OCI-LY1 (cell line): ENCODE results near the gene LDLRAD2.

ENCODE experiments used
- H2AFZ ChIP-seq: fragments of 200-600 bp; sonication (generic), shearing (Covaris generic); 2 replicates; pipeline ENCODE4 v1.6.0; 2014; ENCODE audit warnings: antibody characterized with exemption, mild to moderate bottlenecking, low read length
- H3F3A ChIP-seq: fragments of 200-600 bp; sonication (generic), shearing (Covaris generic); 2 replicates; pipeline ENCODE4 v1.6.0; 2014; ENCODE audit warnings: mild to moderate bottlenecking, antibody characterized with exemption, low read length, moderate library complexity; ENCODE audit not compliant: insufficient read depth
- H3K27ac ChIP-seq: fragments of 200-600 bp; sonication (generic); 2 replicates; pipeline ENCODE4 v1.5.1; 2014; ENCODE audit warnings: low read length, mixed run types, mild to moderate bottlenecking, low read depth; ENCODE audit not compliant: poor library complexity, severe bottlenecking
- H3K27me3 ChIP-seq: fragments of 200-600 bp; sonication (generic); 2 replicates; pipeline ENCODE4 v1.6.0; 2014; ENCODE audit warnings: antibody characterized with exemption, mild to moderate bottlenecking, low read length, moderate library complexity; ENCODE audit not compliant: insufficient read depth
- H3K36me3 ChIP-seq: fragments of 200-600 bp; sonication (generic); 2 replicates; pipeline ENCODE4 v1.6.1; 2014; ENCODE audit warnings: mild to moderate bottlenecking, antibody characterized with exemption, low read length, moderate library complexity, mixed read lengths; ENCODE audit not compliant: insufficient read depth
- H3K4me1 ChIP-seq: fragments of 200-600 bp; sonication (generic); 2 replicates; pipeline ENCODE4 v1.5.1; 2014; ENCODE audit warnings: mild to moderate bottlenecking, low read length, moderate library complexity; ENCODE audit not compliant: insufficient read depth, severe bottlenecking
- H3K4me2 ChIP-seq: fragments of 200-600 bp; sonication (generic), shearing (Covaris generic); 2 replicates; pipeline ENCODE4 v1.6.1; 2014; ENCODE audit warnings: low read length
- H3K4me3 ChIP-seq: fragments of 200-600 bp; sonication (generic); 2 replicates; pipeline ENCODE4 v1.5.1; 2014; ENCODE audit warnings: low read length, low read depth, mild to moderate bottlenecking, mixed read lengths; ENCODE audit not compliant: poor library complexity, severe bottlenecking
- H3K79me2 ChIP-seq: fragments of 200-600 bp; shearing (Covaris generic); 2 replicates; pipeline ENCODE4 v1.6.1; 2016; ENCODE audit warnings: mixed run types, low read length, mixed read lengths; ENCODE audit not compliant: insufficient read depth
- H3K9ac ChIP-seq: fragments of 200-600 bp; sonication (generic), shearing (Covaris generic); 2 replicates; pipeline ENCODE4 v1.6.1; 2014; ENCODE audit warnings: mild to moderate bottlenecking, low read length, mixed read lengths
- H3K9me2 ChIP-seq: fragments of 200-600 bp; sonication (generic), shearing (Covaris generic); 2 replicates; pipeline ENCODE4 v1.6.1; 2014; ENCODE audit warnings: low read depth, mild to moderate bottlenecking, low read length, mixed read lengths
- H3K9me3 ChIP-seq: fragments of 200-600 bp; shearing (Covaris generic); 2 replicates; pipeline ENCODE4 v1.6.1; 2014; ENCODE audit warnings: low read length, mixed read lengths
- H4K20me1 ChIP-seq: fragments of 200-600 bp; sonication (generic), shearing (Covaris generic); 2 replicates; pipeline ENCODE4 v1.6.0; 2016; ENCODE audit warnings: mild to moderate bottlenecking, low read length; ENCODE audit not compliant: insufficient read depth
- EZH2 ChIP-seq: fragments of 200-600 bp; sonication (generic), shearing (Covaris generic); IDR thresholded peaks from 2 replicates; pipeline ENCODE4 v1.8.0; 2017; ENCODE audit warnings: borderline replicate concordance, mixed run types, mild to moderate bottlenecking, antibody characterized with exemption, low read length, moderate library complexity, mixed read lengths
- TF ChIP-seq, protein P1 (sequence below): fragments of 200-600 bp; sonication (generic), shearing (Covaris generic); IDR thresholded peaks from 2 replicates; pipeline ENCODE4 v1.5.1; 2017; ENCODE audit warnings: mild to moderate bottlenecking, antibody characterized with exemption, low read length, moderate library complexity, mixed read lengths

Gene LDLRAD2

DNA sequence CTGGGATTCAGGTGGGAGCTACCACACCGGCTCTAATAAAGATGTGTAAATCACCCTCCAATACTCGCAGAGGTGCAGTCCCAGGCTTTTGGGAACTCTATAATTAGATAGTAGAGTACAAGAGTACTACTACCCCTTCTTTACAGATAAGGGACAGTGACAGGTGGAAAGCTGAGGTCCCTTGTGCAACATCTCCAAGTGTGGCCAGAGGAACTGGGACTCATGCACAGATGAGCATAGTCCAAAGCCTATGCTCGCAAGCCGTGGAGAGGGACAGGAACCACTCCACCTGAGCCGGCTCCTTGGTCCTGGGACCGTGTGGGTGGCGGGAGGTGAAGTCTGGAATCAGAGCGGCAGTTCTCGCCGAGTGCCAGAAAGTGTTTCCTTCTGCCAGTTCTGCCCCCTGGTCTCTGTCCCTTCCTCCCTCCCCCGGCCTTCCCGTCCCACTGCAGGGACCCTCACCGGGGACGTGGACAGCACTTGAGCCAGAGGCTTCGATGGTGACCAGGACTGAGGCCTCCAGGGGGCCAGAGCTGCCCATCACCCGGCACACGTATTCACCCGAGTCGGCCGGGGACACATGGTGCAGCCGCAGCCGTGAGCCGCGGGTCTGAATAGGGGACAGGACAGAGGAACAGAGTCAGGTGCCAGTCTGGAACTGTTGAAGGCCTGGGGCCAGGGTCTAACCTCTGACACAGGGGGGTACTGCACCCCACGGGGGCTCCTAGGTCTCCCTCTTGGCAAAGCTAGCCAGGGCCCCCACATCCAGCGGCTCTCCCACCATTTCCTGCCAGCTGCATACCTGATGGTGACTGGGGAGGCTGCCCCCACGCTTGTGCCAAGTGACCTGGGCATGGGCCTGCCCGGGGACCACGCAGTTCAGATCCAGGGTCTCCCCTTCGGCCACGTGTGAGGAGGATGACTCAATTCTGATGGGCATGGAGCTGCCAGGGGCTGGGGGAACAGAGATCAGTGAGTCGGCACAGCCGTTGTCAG lies 33.9 kb downstream of the LDLRAD2 start:
- Histone ChIP-seq H3K9me2 (no peaks in the 10 kb centered on the region), H3K4me2 (no peak overlapping the region), H3K79me2 (no peaks in the 10 kb centered on the region), H3K9ac (no peak overlapping the region), H3K36me3 (no peaks in the 10 kb centered on the region), H3K27ac (no peak overlapping the region), H3K4me3 (no peak overlapping the region), H3K4me1 (no peaks in the 10 kb centered on the region), H3F3A (no peaks in the 10 kb centered on the region), H2AFZ (no peak overlapping the region), H4K20me1 (no peaks in the 10 kb centered on the region), H3K9me3 (no peaks in the 10 kb centered on the region), H3K27me3 (no peaks in the 10 kb centered on the region; the same call in none of the 2 replicates)
- TF ChIP-seq, protein P1, sequence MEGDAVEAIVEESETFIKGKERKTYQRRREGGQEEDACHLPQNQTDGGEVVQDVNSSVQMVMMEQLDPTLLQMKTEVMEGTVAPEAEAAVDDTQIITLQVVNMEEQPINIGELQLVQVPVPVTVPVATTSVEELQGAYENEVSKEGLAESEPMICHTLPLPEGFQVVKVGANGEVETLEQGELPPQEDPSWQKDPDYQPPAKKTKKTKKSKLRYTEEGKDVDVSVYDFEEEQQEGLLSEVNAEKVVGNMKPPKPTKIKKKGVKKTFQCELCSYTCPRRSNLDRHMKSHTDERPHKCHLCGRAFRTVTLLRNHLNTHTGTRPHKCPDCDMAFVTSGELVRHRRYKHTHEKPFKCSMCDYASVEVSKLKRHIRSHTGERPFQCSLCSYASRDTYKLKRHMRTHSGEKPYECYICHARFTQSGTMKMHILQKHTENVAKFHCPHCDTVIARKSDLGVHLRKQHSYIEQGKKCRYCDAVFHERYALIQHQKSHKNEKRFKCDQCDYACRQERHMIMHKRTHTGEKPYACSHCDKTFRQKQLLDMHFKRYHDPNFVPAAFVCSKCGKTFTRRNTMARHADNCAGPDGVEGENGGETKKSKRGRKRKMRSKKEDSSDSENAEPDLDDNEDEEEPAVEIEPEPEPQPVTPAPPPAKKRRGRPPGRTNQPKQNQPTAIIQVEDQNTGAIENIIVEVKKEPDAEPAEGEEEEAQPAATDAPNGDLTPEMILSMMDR = no peak
- no peak for TF ChIP-seq EZH2

DNA sequence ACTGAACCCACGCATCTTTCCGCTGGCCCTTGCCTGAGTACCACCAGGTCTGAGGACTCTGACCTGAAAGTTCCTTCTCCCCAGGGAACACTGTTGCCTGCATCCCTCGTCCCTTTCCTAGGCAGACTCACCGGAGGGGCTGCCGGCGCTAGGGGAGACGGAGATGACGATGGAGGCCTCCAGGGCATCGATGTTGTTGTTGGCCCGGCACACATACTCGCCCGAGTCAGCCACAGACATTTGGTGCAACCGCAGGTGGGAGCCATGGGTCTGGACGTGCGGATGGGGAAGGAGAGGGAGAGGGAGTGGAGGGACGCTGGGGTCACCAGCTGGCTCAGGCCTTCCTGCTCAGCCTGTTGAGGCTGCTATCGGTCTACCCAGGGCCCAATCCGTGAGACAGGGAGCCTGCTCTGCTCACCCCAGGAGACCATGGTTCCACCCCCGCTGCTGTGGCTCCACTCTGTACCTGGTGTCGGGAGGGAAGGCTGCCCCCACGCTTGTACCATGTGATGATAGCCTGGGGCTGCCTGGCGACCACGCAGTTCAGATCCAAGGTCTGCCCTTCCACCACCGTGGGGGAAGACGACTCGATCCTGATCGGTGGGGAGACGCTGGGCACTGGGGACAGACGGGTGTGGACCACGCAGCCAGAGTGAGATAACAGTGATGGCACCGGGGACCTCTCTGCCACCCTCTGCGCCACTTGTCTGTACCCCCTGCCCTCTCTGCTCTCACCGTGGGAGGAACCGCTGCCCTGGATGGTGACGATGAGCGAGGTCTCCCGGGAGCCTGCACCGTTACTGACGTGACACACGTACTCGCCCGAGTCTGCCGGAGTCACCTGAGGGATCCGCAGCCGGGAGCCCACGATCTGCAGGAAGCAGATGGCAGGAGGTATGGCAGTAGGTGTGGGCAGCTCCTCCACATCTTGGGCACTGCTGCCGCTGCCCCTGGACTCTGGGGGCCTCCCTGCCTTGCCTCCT lies 35.4 kb downstream of the LDLRAD2 start:
- H3K4me1 ChIP-seq = peaks cover 6% of the 10 kb centered on the region
- H3K9me3 ChIP-seq = no peaks in the 10 kb centered on the region
- H3K79me2 ChIP-seq = no peaks in the 10 kb centered on the region
- H2AFZ ChIP-seq = no peak overlapping the region
- no peaks in the 10 kb centered on the region for H3K9me2 ChIP-seq
- no peak for TF ChIP-seq EZH2
- TF ChIP-seq, protein P1 = no peak
- H3K4me2 ChIP-seq = no peak overlapping the region
- H3K9ac ChIP-seq = no peak overlapping the region
- H3K27me3 ChIP-seq = no peaks in the 10 kb centered on the region; the same call in none of the 2 replicates
- no peaks in the 10 kb centered on the region for H3F3A ChIP-seq
- H4K20me1 ChIP-seq = no peaks in the 10 kb centered on the region
- H3K4me3 ChIP-seq = no peak overlapping the region
- H3K36me3 ChIP-seq = no peaks in the 10 kb centered on the region
- no peak overlapping the region for H3K27ac ChIP-seq

DNA sequence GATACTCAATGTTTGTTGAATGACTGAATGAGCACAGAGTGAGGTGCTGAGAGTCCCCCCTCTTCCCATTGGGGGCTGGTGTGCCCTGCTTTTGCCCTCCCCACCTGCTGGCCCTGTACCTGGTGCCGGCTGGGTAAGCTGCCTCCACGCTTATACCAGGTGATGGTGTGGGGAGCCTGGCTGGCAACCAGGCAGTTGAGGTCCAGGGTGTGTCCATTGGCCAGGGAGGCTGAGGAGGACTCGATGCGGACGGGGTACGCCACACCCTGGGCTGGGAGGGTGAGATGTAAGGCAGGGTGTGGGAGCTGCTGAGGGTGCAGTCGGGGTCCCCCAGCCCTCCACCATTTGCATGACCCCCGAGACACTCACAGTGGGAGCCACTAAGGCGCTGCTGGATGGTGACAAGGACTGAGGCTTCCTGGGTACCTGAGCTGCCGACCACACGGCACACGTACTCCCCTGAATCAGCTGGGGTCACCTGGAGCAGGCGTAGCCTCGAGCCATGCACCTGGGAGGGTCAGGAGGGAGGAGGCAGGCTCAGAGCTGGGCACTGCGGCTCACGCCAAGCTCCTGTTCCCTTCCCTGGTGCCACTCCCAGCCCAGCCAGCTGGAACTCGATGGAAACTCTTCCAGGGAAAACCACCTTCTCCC lies 36.6 kb downstream of the LDLRAD2 start:
- Histone ChIP-seq H3K4me2 (no peak overlapping the region), H3K79me2 (no peaks in the 10 kb centered on the region)
- TF ChIP-seq EZH2 = no peak
- TF ChIP-seq, protein P1 = no peak

More for the DNA sequence above, 36.6 kb downstream of the LDLRAD2 start:
- Histone ChIP-seq H3K4me1 (peaks cover 11% of the 10 kb centered on the region), H4K20me1 (no peaks in the 10 kb centered on the region), H3K27ac (no peak overlapping the region), H3K36me3 (no peaks in the 10 kb centered on the region), H2AFZ (no peak overlapping the region), H3K9me2 (no peaks in the 10 kb centered on the region), H3K9ac (no peak overlapping the region), H3K27me3 (no peaks in the 10 kb centered on the region; the same call in 1 of the 2 replicates), H3F3A (no peaks in the 10 kb centered on the region), H3K4me3 (no peak overlapping the region), H3K9me3 (no peaks in the 10 kb centered on the region)
